Gastroesophageal sphincter (tissue), 4 donors: Measurements from ENCODE around the gene FREM2. TPM values are rescaled to one million over a fixed set of nuclear protein-coding genes. Genes with fewer than 3 reads are reported as not detected.

Experiments
- ATAC-seq: fragments of 150-250 bp; one replicate; pipeline ENCODE4 v1.9.1; 2016; ENCODE audit warnings: mild to moderate bottlenecking, moderate library complexity
- H3K27ac ChIP-seq, 4 donors: fragments of 200-600 bp; sonication (generic) in 3 of 4; 1 replicate in 3 of 4; 2 replicates in 1 of 4; pipeline ENCODE4 v1.5.1; 2016 to 2019
- H3K27me3 ChIP-seq: fragments of 200-600 bp; sonication (generic); one replicate; pipeline ENCODE4 v1.5.1; 2019
- H3K36me3 ChIP-seq, 2 donors: fragments of 200-600 bp; sonication (generic); one replicate each; pipeline ENCODE4 v1.5.1; 2019; ENCODE audit warnings: control low read depth in 1 of 2
- H3K4me1 ChIP-seq, 3 donors: fragments of 200-600 bp; sonication (generic); 1 replicate in 2 of 3; 2 replicates in 1 of 3; pipeline ENCODE4 v1.5.1; 2016 to 2019; ENCODE audit warnings: control low read depth in 2 of 3
- H3K4me3 ChIP-seq, 2 donors: fragments of 200-600 bp; sonication (generic); one replicate each; pipeline ENCODE4 v1.5.1; 2019; ENCODE audit warnings: mild to moderate bottlenecking in 1 of 2, moderate library complexity in 1 of 2
- H3K9me3 ChIP-seq, 3 donors: fragments of 200-600 bp; sonication (generic); one replicate each; pipeline ENCODE4 v1.5.1; 2017 to 2019; ENCODE audit warnings: control low read depth in 2 of 3
- CTCF ChIP-seq, 4 experiments: fragments of 200-600 bp in 2 of 4; fragments of 450-650 bp in 2 of 4; sonication (generic) in 1 of 4; IDR thresholded peaks; one replicate each; pipeline ENCODE4 v1.5.1; 2017 to 2019; ENCODE audit warnings: antibody characterized with exemption in 4 of 4, mild to moderate bottlenecking in 2 of 4, moderate library complexity in 2 of 4
- EP300 ChIP-seq: sonication (generic); formaldehyde crosslinking; IDR thresholded peaks from one replicate; pipeline ENCODE4 v1.6.1; 2017; ENCODE audit warnings: antibody characterized with exemption, mild to moderate bottlenecking
- POLR2A ChIP-seq, 2 donors: fragments of 450-650 bp; IDR thresholded peaks; one replicate each; pipeline ENCODE4 v1.6.1; 2017; ENCODE audit warnings: antibody characterized with exemption in 2 of 2, mild to moderate bottlenecking in 2 of 2, moderate library complexity in 1 of 2
- POLR2AphosphoS5 ChIP-seq: sonication (generic); formaldehyde crosslinking; IDR thresholded peaks from one replicate; pipeline ENCODE4 v1.6.1; 2017; ENCODE audit warnings: antibody characterized with exemption
- WGBS, 2 donors: methylation state at CpG; one replicate each; pipeline ENCODE4 v1.1.5; 2018; ENCODE audit warnings: low coverage in 1 of 2; 5-methylcytosine and 5-hydroxymethylcytosine counted together
- total RNA-seq, 4 donors: library from RNA; depleted of rRNA; stranded (reverse); fragments of >200 nt; gene quantifications; one replicate each; pipeline ENCODE4 v1.1.0, GENCODE V29; 2016

Gene FREM2
- total RNA-seq, 4 donors from 2014 or later = 0.19 to 0.40 (median 0.27) TPM; not detected in 1

GRCh38 chr13:38775085-38775484 lies 88.2 kb downstream of the FREM2 start:
- no peaks in the 10 kb centered on the region for H3K27me3 ChIP-seq
- TF ChIP-seq POLR2AphosphoS5 (no peak), EP300 (no peak), CTCF (IDR thresholded peaks at IDR 0.05) (no peak), POLR2A (IDR thresholded peaks at IDR 0.05) (no peak)
- H3K27ac ChIP-seq = no peak overlapping the region
- no peak overlapping the region for H3K4me3 ChIP-seq
- ATAC-seq = no peak
- H3K4me1 ChIP-seq = no peaks in the 10 kb centered on the region
- WGBS, 2 donors = 45 to 55% methylated on average over 5 of the region's 5 CpGs
- H3K36me3 ChIP-seq = no peaks in the 10 kb centered on the region
- no peaks in the 10 kb centered on the region for H3K9me3 ChIP-seq

DNA sequence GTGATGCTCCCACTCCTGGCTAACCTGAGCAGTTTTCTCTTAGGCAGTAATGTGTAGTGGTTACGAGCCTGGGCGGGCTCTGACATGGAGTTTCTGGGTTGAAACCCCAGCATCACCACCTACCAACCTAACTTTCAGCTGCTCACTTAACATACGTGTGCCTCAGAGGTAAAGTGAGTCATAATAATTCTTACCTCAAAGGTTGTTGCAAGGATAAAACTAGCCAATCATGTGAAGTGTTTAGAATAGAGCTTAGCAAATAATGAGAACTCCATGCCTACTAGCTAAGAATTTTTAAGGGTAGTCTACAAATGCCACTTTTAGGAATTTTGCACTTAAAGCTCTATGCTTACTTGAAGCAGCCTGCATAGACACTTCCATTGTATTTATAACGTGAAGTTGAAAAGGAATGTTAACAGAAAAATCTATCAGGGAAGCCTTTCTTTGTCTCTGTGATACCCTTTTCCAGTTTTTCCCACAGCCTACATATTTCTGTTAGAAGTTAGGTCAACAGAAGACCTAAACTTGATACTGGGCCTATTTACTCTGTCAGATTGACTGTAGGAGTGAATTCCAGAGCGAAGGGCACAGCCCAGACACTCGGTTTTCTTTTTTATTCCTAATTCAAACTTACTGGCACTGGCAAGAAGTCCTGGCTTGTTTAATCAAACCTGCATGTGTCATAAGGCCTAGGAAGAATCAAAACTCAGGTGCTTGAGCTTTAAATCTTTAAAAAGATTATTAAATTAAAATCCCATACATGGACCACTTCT lies 90.7 kb downstream of the FREM2 start:
- Histone ChIP-seq H3K4me1 (no peaks in the 10 kb centered on the region), H3K27ac (no peak overlapping the region), H3K27me3 (no peaks in the 10 kb centered on the region), H3K36me3 (no peaks in the 10 kb centered on the region), H3K9me3 (no peaks in the 10 kb centered on the region), H3K4me3 (no peak overlapping the region)
- TF ChIP-seq POLR2AphosphoS5 (no peak), EP300 (no peak), CTCF (IDR thresholded peaks at IDR 0.05) (no peak), POLR2A (IDR thresholded peaks at IDR 0.05) (no peak)
- 87 to 100% methylated on average over 4 to 5 of the region's 6 CpGs for WGBS, 2 donors
- no peak for ATAC-seq

DNA sequence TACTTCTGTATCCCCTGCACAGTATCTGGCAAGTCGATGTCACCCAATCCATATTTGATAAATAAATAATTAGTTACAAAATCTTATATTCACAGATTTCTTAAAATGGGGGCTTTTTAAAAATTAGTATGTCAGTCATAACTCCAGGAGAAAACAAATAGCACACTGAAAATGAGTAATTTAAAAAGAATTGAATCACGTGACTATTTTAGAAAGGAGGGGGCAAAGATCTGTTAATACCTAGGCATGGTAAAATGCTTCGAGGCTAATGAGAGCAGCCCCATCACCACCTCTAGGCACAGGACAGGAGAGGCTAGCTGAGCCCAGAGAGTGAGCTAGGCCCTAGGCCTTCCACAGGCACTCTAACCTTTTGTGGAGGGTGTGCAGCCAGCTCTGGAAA lies 94.7 kb downstream of the FREM2 start:
- no peaks in the 10 kb centered on the region for H3K36me3 ChIP-seq
- ATAC-seq = no peak
- 88 to 90% methylated on average over 2 to 3 of the region's 3 CpGs for WGBS, 2 donors
- H3K9me3 ChIP-seq = no peaks in the 10 kb centered on the region
- H3K4me1 ChIP-seq = no peaks in the 10 kb centered on the region
- no peak overlapping the region for H3K27ac ChIP-seq
- H3K27me3 ChIP-seq = no peaks in the 10 kb centered on the region
- TF ChIP-seq POLR2AphosphoS5 (no peak), CTCF (IDR thresholded peaks at IDR 0.05) (no peak)
- H3K4me3 ChIP-seq = no peak overlapping the region

GRCh38 chr13:38784036-38784880 lies 97.4 kb downstream of the FREM2 start:
- no peak for ATAC-seq
- no peak overlapping the region for H3K4me3 ChIP-seq

More at GRCh38 chr13:38784036-38784880, 97.4 kb downstream of the FREM2 start:
- Histone ChIP-seq H3K27ac (no peak overlapping the region), H3K4me1 (no peaks in the 10 kb centered on the region), H3K27me3 (no peaks in the 10 kb centered on the region), H3K36me3 (no peaks in the 10 kb centered on the region), H3K9me3 (no peaks in the 10 kb centered on the region)
- TF ChIP-seq CTCF (IDR thresholded peaks at IDR 0.05) (no peak), EP300 (no peak), POLR2A (IDR thresholded peaks at IDR 0.05) (no peak), POLR2AphosphoS5 (no peak)
- WGBS, 2 donors = 61 to 62% methylated on average over 10 to 13 of the region's 15 CpGs
